SU-DHL-6 (cell line): ENCODE data around the gene MARCHF10.
"Not testable (repeated sequence)": the region's sequence is repeated elsewhere in the genome, so short reads cannot be mapped to it uniquely, and the experiment has no call there.

Experiments used
- H2AFZ ChIP-seq: fragments of 200-600 bp; sonication (generic); 2 replicates; pipeline ENCODE4 v1.6.1; 2014; ENCODE audit warnings: low read depth, mild to moderate bottlenecking, moderate library complexity, mixed read lengths, antibody characterized with exemption, low read length; ENCODE audit not compliant: severe bottlenecking
- H3F3A ChIP-seq: fragments of 200-600 bp; shearing (Covaris generic); 2 replicates; pipeline ENCODE4 v1.6.0; 2016; ENCODE audit warnings: antibody characterized with exemption, mild to moderate bottlenecking; ENCODE audit not compliant: insufficient read depth
- H3K27ac ChIP-seq: fragments of 200-600 bp; sonication (generic); 2 replicates; pipeline ENCODE4 v1.5.1; 2016; ENCODE audit warnings: low read depth, mild to moderate bottlenecking, low read length, moderate library complexity, mixed read lengths
- H3K27me3 ChIP-seq: fragments of 200-600 bp; sonication (generic), shearing (Covaris generic); 2 replicates; pipeline ENCODE4 v1.6.0; 2014; ENCODE audit warnings: mild to moderate bottlenecking, low read length
- H3K36me3 ChIP-seq: fragments of 200-600 bp; sonication (generic); 2 replicates; pipeline ENCODE4 v1.6.1; 2014; ENCODE audit warnings: mild to moderate bottlenecking, low read length, mixed read lengths
- H3K4me2 ChIP-seq: fragments of 300-600, 200-600 bp; shearing (Covaris generic), sonication (generic); 2 replicates; pipeline ENCODE4 v1.6.0; 2014; ENCODE audit warnings: low read length, low read depth, mild to moderate bottlenecking; ENCODE audit not compliant: poor library complexity, severe bottlenecking
- H3K4me3 ChIP-seq: fragments of 200-600 bp; sonication (generic); 2 replicates; pipeline ENCODE4 v1.5.1; 2014; ENCODE audit warnings: antibody characterized with exemption, low read length, mild to moderate bottlenecking, mixed read lengths; ENCODE audit not compliant: insufficient read depth, poor library complexity, severe bottlenecking
- H3K79me2 ChIP-seq: fragments of 200-600 bp; sonication (generic); 2 replicates; pipeline ENCODE4 v1.6.1; 2014; ENCODE audit warnings: mild to moderate bottlenecking, low read length, moderate library complexity; ENCODE audit not compliant: insufficient read depth
- H3K9ac ChIP-seq: fragments of 200-600 bp; sonication (generic); 2 replicates; pipeline ENCODE4 v1.7.0; 2014; ENCODE audit warnings: mild to moderate bottlenecking, low read length
- H3K9me2 ChIP-seq: fragments of 200-600 bp; sonication (generic); replicated peaks from 2 replicates; pipeline ENCODE4 v1.6.1; 2014; ENCODE audit warnings: low read length; ENCODE audit not compliant: insufficient read depth
- H3K9me3 ChIP-seq: fragments of 200-600 bp; sonication (generic); 2 replicates; pipeline ENCODE4 v1.6.1; 2014; ENCODE audit warnings: low read length, mixed read lengths; ENCODE audit not compliant: insufficient read depth
- H4K20me1 ChIP-seq: fragments of 200-600 bp; sonication (generic); 2 replicates; pipeline ENCODE4 v1.6.1; 2014; ENCODE audit warnings: low read depth, mild to moderate bottlenecking, antibody characterized with exemption, low read length, moderate library complexity, mixed read lengths
- CTCF ChIP-seq: fragments of 200-600 bp; sonication (generic); IDR thresholded peaks from one replicate; pipeline ENCODE4 v1.5.1; 2017; ENCODE audit warnings: antibody characterized with exemption, mild to moderate bottlenecking, low read length, moderate library complexity; ENCODE audit not compliant: insufficient read depth, poor library complexity, severe bottlenecking
- EZH2phosphoT487 ChIP-seq: fragments of 200-600 bp; sonication (generic), shearing (Covaris generic); conservative IDR thresholded peaks from 2 replicates; pipeline ENCODE4 v1.6.1; 2018; ENCODE audit warnings: mild to moderate bottlenecking, antibody characterized with exemption, low read length, moderate library complexity, mixed read lengths

The MARCHF10 gene

DNA sequence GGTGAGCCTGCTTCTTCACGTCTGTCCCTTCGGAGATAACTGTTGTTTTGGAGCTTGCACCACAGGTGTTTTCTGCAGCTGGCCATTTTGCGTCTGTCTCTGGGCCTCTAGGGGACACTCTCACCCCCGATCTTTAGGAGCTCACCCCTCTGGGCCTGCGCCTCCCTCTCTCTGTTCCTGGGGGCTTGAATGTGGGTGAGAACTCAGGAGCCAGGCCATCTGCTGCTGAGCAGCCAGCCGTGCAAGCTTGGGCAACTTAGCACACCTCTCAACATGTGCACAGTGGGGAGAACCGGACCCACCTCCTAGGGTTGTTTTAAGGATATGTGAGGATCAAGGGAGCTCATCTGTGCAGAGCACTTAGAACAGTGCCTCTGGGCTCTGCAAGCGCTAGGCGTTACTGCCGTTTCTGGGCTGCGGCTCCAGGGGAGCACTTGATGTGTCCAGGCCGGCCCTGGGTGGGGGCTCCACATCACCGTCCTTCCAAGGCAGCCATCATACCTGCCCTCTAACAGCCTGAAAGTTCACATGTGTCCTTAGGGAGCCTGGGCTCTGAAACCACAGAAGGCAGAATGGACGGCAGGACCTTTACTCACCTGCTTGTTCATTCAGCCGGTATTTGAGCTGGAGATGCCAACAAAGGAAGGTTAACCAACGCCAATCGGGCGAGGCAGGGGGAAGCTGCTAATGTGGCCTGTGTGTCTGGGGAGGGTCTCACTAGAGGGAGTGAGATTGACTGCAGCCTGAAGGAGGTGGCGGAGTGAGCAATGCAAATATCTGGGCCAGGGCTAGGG, 114.3 kb downstream of the MARCHF10 start:
- Histone ChIP-seq H3K9ac (no peak overlapping the region), H3K36me3 (no peaks in the 10 kb centered on the region), H3K4me3 (no peak overlapping the region), H3K27me3 (no peaks in the 10 kb centered on the region), H4K20me1 (no peaks in the 10 kb centered on the region), H3K9me2 (no peaks in the 10 kb centered on the region), H3K4me2 (no peak overlapping the region), H3K79me2 (no peaks in the 10 kb centered on the region), H3K27ac (no peak overlapping the region), H3F3A (no peaks in the 10 kb centered on the region), H2AFZ (no peak overlapping the region), H3K9me3 (no peaks in the 10 kb centered on the region)
- TF ChIP-seq EZH2phosphoT487 (no peak), CTCF (no peak)

GRCh38 chr17:62692721-62693431, 115.2 kb downstream of the MARCHF10 start:
- Histone ChIP-seq H3K36me3 (no peaks in the 10 kb centered on the region), H3K9me2 (no peaks in the 10 kb centered on the region), H3F3A (no peaks in the 10 kb centered on the region), H3K27ac (no peak overlapping the region), H4K20me1 (no peaks in the 10 kb centered on the region), H3K9me3 (no peaks in the 10 kb centered on the region), H3K4me2 (no peak overlapping the region), H3K79me2 (no peaks in the 10 kb centered on the region), H3K27me3 (no peaks in the 10 kb centered on the region), H3K9ac (no peak overlapping the region), H2AFZ (no peak overlapping the region), H3K4me3 (no peak overlapping the region)
- TF ChIP-seq EZH2phosphoT487, result no peak
- TF ChIP-seq CTCF, result no peak

DNA sequence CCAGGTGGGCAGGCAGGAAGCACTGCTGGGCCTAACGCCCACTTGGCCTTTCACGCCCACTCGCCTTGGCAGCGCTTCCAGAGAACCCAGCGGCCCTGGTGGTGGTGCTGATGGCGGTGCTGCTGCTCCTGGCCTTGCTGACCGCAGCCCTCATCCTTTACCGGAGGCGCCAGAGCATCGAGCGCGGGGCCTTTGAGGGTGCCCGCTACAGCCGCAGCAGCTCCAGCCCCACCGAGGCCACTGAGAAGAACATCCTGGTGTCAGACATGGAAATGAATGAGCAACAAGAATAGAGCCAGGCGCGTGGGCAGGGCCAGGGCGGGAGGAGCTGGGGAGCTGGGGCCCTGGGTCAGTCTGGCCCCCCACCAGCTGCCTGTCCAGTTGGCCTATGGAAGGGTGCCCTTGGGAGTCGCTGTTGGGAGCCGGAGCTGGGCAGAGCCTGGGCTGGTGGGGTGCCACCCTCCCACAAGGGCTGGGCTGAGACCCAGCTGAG, 115.9 kb downstream of the MARCHF10 start:
- Histone ChIP-seq H3K9me3 (no peaks in the 10 kb centered on the region), H3K9ac (no peak overlapping the region), H3K4me3 (no peak overlapping the region), H3K9me2 (no peaks in the 10 kb centered on the region), H3K4me2 (no peak overlapping the region), H3K79me2 (no peaks in the 10 kb centered on the region), H3K36me3 (no peaks in the 10 kb centered on the region), H3K27ac (no peak overlapping the region), H3K27me3 (no peaks in the 10 kb centered on the region), H4K20me1 (no peaks in the 10 kb centered on the region), H2AFZ (no peak overlapping the region), H3F3A (no peaks in the 10 kb centered on the region)
- TF ChIP-seq EZH2phosphoT487 (no peak), CTCF (no peak)

- not testable (repeated sequence) for H3K9me2 ChIP-seq, H3F3A ChIP-seq, H3K4me3 ChIP-seq, H3K79me2 ChIP-seq, H3K27ac ChIP-seq, H3K9me3 ChIP-seq, H3K36me3 ChIP-seq, H4K20me1 ChIP-seq, H3K9ac ChIP-seq, H3K27me3 ChIP-seq, H3K4me2 ChIP-seq, H2AFZ ChIP-seq
Observed at GRCh38 chr17:62691589-62691915, 116.6 kb downstream of the MARCHF10 start.
